Stimulated activated CD4-positive, alpha-beta T cell treated with anti-CD3 and anti-CD28 coated beads, TNF-alpha, amount 100 ng/mL, for 4 hours (primary cell): ENCODE measurements around the gene ITPR2.

ENCODE experiments used
- DNase-seq, 3 experiments: peaks; one replicate each; pipeline ENCODE4 v3.0.0-alpha.2; 2020; ENCODE audit warnings: low read depth in 3 of 3

ITPR2 gene

GRCh38 chr12:26573225-26573909, 259.6 kb downstream of the ITPR2 start:
- no peak for DNase-seq

GRCh38 chr12:26572137-26572536, 260.9 kb downstream of the ITPR2 start:
- DNase-seq = no peak

- DNase-seq = no peak
Observed at GRCh38 chr12:26571560-26571959, 261.4 kb downstream of the ITPR2 start.

- DNase-seq = no peak
Observed at GRCh38 chr12:26567126-26567525, 265.9 kb downstream of the ITPR2 start.

- DNase-seq = no peak
Observed at GRCh38 chr12:26566675-26567074, 266.3 kb downstream of the ITPR2 start.

GRCh38 chr12:26566186-26566585, 266.8 kb downstream of the ITPR2 start:
- DNase-seq = no peak

GRCh38 chr12:26564391-26564790, 268.6 kb downstream of the ITPR2 start:
- no peak for DNase-seq

GRCh38 chr12:26563552-26563951, 269.4 kb downstream of the ITPR2 start:
- DNase-seq = no peak

- DNase-seq = no peak
Observed at GRCh38 chr12:26557326-26557725, 275.7 kb downstream of the ITPR2 start.

GRCh38 chr12:26556916-26557315, 276.1 kb downstream of the ITPR2 start:
- no peak for DNase-seq

- DNase-seq = no peak
Observed at GRCh38 chr12:26555139-26555538, 277.9 kb downstream of the ITPR2 start.

GRCh38 chr12:26554332-26554731, 278.7 kb downstream of the ITPR2 start:
- DNase-seq = no peak

- no peak for DNase-seq
Observed at GRCh38 chr12:26551385-26551784, 281.6 kb downstream of the ITPR2 start.

- no peak for DNase-seq
Observed at GRCh38 chr12:26548227-26548626, 284.8 kb downstream of the ITPR2 start.

GRCh38 chr12:26546535-26547314, 286.3 kb downstream of the ITPR2 start:
- no peak for DNase-seq

GRCh38 chr12:26539131-26539530, 293.9 kb downstream of the ITPR2 start:
- no peak for DNase-seq

GRCh38 chr12:26537651-26538050, 295.3 kb downstream of the ITPR2 start:
- no peak for DNase-seq

GRCh38 chr12:26537126-26537525, 295.9 kb downstream of the ITPR2 start:
- DNase-seq = no peak

GRCh38 chr12:26535826-26536225, 297.2 kb downstream of the ITPR2 start:
- no peak for DNase-seq

GRCh38 chr12:26534071-26534470, 298.9 kb downstream of the ITPR2 start:
- no peak for DNase-seq

GRCh38 chr12:26533211-26533610, 299.8 kb downstream of the ITPR2 start:
- DNase-seq = no peak

GRCh38 chr12:26530461-26530860, 302.5 kb downstream of the ITPR2 start:
- no peak for DNase-seq

GRCh38 chr12:26528943-26529342, 304.1 kb downstream of the ITPR2 start:
- no peak for DNase-seq
